Stimulated activated CD4-positive, alpha-beta T cell treated with anti-CD3 and anti-CD28 coated beads, Interleukin-4, amount 100 ng/mL, for 24 hours (primary cell): ENCODE measurements around the gene TUBG1.
"Not testable (repeated sequence)": the region's sequence is repeated elsewhere in the genome, so short reads cannot be mapped to it uniquely, and the experiment has no call there.

ENCODE experiments used
- DNase-seq: peaks from one replicate; pipeline ENCODE4 v3.0.0-alpha.2; 2020

TUBG1 gene

GRCh38 chr17:42579794-42580551 lies 29.5 kb upstream of the TUBG1 start:
- no peak for DNase-seq

- DNase-seq: no peak
These were observed 27.7 kb upstream of the TUBG1 start for GRCh38 chr17:42581744-42582270.

DNA sequence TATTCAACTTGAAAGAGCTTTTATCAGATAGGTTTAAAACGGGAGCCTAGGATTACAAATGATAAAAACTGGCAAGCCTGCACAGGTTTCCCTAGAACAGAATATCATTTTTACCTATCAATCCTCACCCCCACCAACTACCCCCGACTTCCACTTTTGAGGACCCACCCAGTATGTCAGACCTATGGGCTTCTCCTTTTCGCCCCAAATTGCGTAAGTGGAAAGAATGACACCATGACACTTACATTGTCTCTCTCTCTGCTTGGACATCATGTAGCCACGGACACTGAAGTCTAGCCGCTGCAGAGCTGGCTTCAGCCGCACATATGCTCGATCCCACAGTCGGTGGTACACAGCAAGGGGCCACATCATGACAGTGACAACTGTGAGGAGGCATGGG lies 24.6 kb upstream of the TUBG1 start:
- DNase-seq: no peak

DNA sequence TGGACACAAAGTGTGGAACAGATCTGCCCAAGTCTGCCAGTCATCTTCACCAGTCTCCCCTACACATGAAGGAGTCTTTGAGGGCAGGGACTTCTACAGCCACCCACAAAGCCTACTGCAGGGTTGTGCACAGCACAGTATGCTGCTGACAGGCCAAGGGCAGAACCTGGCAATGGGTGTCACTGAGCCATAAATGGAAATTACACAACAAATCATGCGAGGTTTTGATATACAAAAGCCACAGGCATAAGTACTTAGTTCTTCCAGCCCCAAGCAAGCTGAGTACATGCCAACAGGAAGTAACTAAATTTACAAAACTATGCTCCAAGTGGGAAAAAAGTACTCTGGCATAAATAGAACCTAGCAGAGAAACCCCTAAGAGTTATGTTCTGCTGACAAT lies 24.1 kb upstream of the TUBG1 start:
- no peak for DNase-seq

DNA sequence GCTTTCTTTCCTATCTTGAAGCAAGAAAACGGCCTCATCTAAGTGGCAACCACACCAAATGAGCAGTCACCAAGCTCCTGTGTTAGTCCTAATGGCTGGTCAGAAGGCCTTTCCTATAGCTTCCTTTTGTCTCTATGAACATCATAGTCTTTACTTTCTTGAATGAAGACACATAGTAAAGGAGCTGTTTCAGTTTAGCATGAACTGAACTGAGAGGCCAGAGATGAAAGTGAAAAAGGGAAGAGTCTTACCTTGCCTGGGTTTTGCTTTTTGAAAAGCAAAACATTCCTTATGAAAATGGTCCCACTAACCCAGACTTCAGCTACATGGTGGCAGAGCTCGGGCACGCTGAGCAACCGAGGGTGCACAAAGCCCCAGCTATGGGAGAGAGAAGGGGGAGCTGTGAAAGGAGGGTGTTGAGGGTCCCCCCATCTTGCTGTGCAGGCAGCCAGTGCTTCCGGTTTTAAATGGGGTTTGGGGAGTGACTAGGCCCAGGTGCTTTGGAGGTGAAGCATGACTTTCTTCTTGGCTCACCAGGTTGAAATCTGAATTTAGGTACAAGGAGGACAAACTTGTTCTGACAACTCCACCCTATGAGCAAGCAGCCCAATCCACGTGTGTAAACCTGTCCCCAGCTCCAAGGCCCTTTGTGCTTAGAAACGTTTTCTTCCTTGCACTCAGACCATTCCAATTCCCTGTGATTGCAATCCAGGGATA lies 22.8 kb upstream of the TUBG1 start:
- DNase-seq: no peak

DNA sequence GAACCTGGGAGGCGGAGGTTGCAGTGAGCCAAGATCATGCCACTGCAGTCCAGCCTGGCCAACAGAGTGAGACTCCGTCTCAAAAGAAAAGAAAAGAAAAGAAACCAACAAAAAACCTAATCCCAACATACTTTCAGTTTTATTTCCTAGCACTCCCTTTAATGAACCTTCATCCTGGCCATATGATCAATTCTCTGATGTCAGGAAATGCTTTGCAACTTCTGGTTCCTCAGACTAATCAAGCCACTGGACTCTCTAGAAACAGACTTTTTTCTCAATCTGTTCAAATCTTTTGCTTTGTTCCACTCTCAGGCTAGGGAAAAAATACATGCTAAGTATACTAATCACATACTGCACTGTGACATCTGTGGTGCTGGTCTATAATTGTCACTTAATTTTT lies 18.6 kb upstream of the TUBG1 start:
- no peak for DNase-seq

- no peak for DNase-seq
These were observed 18.1 kb upstream of the TUBG1 start for GRCh38 chr17:42591411-42591810.

DNA sequence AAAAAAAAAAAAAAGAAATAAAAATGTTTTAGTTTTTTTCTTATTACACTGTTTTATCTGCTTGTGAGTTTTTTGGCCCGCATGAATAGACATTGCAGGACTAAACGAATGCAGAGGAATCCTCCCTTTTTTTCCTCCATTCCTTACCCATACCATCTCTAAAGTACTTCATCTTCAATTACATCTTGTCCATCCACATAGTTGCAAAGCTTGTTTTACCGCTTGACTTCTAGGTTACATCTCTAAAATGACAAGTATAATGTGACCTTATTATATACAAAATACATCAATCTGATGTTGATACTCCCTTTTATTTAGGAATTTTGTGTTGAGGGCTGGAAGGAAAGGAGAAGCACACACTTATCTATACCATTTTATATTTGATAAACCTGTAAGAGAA lies 13.1 kb upstream of the TUBG1 start:
- DNase-seq: no peak

DNA sequence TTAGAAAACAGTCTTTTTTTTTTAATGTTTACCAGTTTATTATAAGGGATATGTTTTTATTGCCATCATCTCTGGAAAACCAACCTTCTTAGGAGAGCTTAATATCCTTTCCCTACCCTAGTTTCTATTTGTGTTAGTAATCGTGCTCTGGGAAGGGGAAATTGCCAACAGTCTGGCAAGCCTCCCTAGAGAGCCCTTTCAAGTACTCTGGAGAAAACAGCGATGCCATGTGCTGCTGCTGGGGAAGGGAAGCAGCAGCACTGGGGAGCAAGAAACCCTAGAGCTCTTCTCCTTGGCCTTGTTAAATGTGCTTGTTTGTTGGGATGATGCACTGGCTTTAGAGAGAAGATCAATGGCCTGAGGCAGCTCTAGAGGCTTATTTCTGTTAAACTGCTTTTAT lies 10.6 kb upstream of the TUBG1 start:
- no peak for DNase-seq

GRCh38 chr17:42603318-42603717 lies 6.2 kb upstream of the TUBG1 start:
- DNase-seq: no peak

DNA sequence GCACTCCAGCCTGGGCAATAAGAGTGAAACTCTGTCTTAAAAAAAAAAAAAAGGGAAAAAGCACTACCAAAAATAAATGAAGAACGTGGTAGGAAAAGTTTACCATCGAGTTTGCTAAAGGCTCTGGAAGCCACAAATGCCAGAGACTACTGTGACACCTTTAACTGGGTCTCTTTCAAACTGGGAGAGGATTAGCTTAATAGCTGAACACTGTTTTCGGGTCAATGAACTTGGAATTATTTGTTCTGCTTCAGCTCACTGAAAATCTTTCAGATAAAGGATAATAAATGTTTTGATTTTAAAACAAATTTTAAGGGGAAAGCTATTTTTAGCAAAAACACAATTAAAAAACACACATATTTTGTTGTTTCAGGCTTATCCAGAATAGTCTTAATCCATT lies 1.7 kb upstream of the TUBG1 start:
- no peak for DNase-seq

DNA sequence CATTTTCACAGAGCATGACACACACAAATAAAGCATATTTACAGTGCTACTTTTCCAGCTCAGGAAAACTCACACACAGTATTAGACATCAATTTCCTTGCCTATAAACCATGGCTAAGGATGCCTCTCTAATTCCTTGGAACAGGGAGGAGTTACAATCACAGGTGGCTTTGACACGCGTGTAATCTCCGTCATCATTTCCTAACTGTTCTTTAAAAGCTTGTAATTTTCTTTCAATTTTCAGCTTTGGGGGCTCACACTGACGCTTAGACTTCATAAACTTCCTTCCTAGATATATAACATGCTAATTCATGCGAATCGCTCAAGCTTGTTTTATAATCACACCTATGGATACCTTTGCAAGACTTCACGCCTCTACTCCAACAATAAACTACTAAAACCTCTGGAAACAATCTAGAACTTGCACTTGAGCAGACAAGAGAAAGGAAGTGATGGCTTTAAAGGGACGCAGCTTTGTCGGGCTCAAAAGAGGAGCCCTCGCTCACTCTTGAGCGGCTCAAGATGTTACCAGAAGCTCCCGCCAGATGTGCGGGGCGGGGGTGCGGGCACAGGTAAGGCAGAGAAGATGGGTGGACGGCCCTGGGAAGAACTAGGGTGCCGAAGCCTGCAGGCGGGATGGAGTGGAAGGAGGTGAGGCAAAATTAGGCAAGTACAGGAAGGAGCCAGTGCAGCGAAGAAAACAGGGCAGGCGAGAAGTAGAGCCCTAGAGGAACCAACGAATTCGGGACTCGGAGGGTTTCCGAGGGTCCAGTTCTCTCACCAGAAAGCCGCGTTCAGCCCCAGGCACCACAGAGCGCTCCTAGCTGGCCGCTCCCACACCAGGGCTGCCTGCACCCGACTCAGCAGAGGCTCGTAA lies 940 bp upstream of the TUBG1 start:
- peak; percentile 23 for DNase-seq

DNA sequence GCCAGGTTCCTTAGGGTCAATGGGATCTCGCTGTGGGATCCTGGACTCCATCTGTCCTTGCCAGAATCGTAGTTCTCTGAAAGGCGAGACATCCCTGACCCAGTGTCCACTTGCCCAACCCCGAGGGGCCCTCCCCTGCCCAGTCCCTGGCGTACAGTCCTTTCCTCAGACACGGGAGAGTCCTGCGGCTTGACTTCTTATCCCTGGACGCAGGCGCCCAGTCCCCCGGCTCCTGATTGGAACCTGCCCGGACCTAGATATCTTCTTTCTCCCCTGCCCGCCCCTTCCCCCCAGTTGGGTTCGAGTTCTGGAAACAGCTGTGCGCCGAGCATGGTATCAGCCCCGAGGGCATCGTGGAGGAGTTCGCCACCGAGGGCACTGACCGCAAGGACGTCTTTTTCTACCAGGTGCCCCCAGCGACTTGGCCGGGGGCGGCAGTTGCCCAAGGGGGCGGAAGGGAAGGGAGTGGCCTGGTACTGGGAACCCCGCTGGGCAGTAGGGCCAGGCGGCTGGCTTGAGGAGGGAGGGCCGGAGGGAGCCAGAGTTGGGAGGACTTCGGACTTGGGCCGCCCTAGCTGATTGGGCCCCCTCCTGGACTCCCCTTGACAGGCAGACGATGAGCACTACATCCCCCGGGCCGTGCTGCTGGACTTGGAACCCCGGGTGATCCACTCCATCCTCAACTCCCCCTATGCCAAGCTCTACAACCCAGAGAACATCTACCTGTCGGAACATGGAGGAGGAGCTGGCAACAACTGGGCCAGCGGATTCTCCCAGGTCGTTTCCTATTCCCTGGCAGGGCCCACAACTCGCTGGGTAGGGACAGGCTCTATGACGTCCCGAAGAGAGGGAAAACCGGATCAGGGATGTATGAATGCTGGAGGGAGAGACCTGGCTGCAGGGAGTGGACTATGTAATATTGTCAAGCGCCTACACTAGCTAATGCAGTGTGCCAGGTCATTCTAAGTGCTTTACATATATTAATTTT lies 625 bp downstream of the TUBG1 start:
- not testable (repeated sequence) for DNase-seq

- no peak for DNase-seq
These were observed 2.5 kb downstream of the TUBG1 start for GRCh38 chr17:42612013-42612412.

DNA sequence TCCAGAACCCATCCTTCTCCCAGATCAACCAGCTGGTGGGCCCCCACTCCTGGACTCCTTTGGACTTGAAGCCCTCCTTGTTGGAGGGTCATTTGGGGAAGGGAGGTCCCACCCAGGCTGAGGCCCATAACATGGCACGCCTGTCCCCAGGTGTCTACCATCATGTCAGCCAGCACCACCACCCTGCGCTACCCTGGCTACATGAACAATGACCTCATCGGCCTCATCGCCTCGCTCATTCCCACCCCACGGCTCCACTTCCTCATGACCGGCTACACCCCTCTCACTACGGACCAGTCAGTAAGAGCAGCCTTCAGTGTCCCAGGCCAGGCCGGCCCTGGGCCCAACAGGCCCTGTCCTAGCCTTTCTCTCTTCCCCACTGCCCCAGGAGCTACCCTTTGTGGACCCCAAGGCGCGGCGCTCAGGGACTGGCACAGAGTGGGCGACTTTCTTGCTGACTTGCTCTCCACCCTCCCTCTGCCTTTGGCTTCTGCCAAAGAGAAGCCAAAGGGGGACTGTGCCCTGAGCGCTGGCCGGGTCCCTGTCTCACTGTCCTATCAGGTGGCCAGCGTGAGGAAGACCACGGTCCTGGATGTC lies 4.3 kb downstream of the TUBG1 start:
- DNase-seq: no peak

GRCh38 chr17:42617956-42618431 lies 8.5 kb downstream of the TUBG1 start:
- no peak for DNase-seq

GRCh38 chr17:42618442-42619150 lies 9.1 kb downstream of the TUBG1 start:
- no peak for DNase-seq

- not testable (repeated sequence) for DNase-seq
These were observed 12.5 kb downstream of the TUBG1 start for GRCh38 chr17:42621987-42622386.

- no peak for DNase-seq
These were observed 13.8 kb downstream of the TUBG1 start for GRCh38 chr17:42623271-42623670.

- DNase-seq: no peak
These were observed 14.5 kb downstream of the TUBG1 start for GRCh38 chr17:42623732-42624596.
